HEK293T (cell line): Measurements from ENCODE around the gene WWC1.

ENCODE experiments used
- BHLHE40 ChIP-seq: fragments of 450-650 bp; IDR thresholded peaks from 2 replicates; pipeline ENCODE4 v1.6.1; 2016; ENCODE audit warnings: mild to moderate bottlenecking, moderate library complexity, borderline replicate concordance
- CTBP1 ChIP-seq: fragments of 450-650 bp; IDR thresholded peaks from 2 replicates; pipeline ENCODE4 v1.6.1; 2016; ENCODE audit warnings: borderline replicate concordance
- ELF4 ChIP-seq: fragments of 450-650 bp; IDR thresholded peaks from 2 replicates; pipeline ENCODE4 v1.6.1; 2017; ENCODE audit warnings: antibody characterized with exemption
- FOXA1 ChIP-seq: fragments of 450-650 bp; IDR thresholded peaks from 2 replicates; pipeline ENCODE4 v1.6.1; 2016; ENCODE audit warnings: mild to moderate bottlenecking
- FOXK2 ChIP-seq: fragments of 450-650 bp; IDR thresholded peaks from 2 replicates; pipeline ENCODE4 v1.6.1; 2016; ENCODE audit warnings: mild to moderate bottlenecking
- FOXM1 ChIP-seq: fragments of 450-650 bp; IDR thresholded peaks from 2 replicates; pipeline ENCODE4 v1.6.1; 2017; ENCODE audit warnings: mild to moderate bottlenecking, borderline replicate concordance
- HDGF ChIP-seq: fragments of 450-650 bp; IDR thresholded peaks from 2 replicates; pipeline ENCODE4 v1.6.1; 2017; ENCODE audit warnings: antibody characterized with exemption, borderline replicate concordance
- LEF1 ChIP-seq: fragments of 450-650 bp; IDR thresholded peaks from 2 replicates; pipeline ENCODE4 v1.6.1; 2017; ENCODE audit warnings: mild to moderate bottlenecking, borderline replicate concordance
- NFRKB ChIP-seq: fragments of 450-650 bp; IDR thresholded peaks from 2 replicates; pipeline ENCODE4 v1.6.1; 2016; ENCODE audit warnings: mild to moderate bottlenecking, moderate library complexity
- PKNOX1 ChIP-seq: fragments of 450-650 bp; IDR thresholded peaks from 2 replicates; pipeline ENCODE4 v1.6.1; 2016
- SP1 ChIP-seq: fragments of 450-650 bp; IDR thresholded peaks from 2 replicates; pipeline ENCODE4 v1.6.1; 2017
- SUZ12 ChIP-seq: fragments of 450-650 bp; IDR thresholded peaks from 2 replicates; pipeline ENCODE4 v1.6.1; 2016; ENCODE audit warnings: mild to moderate bottlenecking
- TARDBP ChIP-seq: fragments of 450-650 bp; IDR thresholded peaks from 2 replicates; pipeline ENCODE4 v1.6.1; 2016

DNA sequence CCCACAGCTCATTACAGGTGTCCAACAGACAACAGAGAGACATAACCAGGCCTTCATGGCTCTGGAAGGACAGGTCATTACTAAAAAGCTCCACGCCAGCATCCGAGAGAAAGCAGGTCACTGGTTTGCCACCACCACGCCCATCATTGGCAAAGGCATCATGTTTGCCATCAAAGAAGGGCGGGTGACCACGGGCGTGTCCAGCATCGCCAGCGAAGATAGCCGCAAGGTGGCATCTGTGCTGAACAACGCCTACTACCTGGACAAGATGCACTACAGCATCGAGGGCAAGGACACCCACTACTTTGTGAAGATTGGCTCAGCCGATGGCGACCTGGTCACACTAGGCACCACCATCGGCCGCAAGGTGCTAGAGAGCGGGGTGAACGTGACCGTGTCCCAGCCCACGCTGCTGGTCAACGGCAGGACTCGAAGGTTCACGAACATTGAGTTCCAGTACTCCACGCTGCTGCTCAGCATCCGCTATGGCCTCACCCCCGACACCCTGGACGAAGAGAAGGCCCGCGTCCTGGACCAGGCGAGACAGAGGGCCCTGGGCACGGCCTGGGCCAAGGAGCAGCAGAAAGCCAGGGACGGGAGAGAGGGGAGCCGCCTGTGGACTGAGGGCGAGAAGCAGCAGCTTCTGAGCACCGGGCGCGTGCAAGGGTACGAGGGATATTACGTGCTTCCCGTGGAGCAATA, 29.3 kb upstream of the WWC1 start:
- no peak for TF ChIP-seq SP1
- no peak for TF ChIP-seq FOXM1
- no peak for TF ChIP-seq HDGF
- TF ChIP-seq LEF1, result no peak
- TF ChIP-seq ELF4, result no peak
- no peak for TF ChIP-seq SUZ12
- no peak for TF ChIP-seq TARDBP
- no peak for TF ChIP-seq NFRKB
- TF ChIP-seq PKNOX1, result no peak
- TF ChIP-seq FOXK2, result no peak
- TF ChIP-seq BHLHE40, result no peak
- TF ChIP-seq CTBP1, result no peak
- no peak for TF ChIP-seq FOXA1
